HG03457 (cell line): ENCODE data around the gene ZBTB49.
"Not testable (repeated sequence)": the region's sequence is repeated elsewhere in the genome, so short reads cannot be mapped to it uniquely, and the experiment has no call there.

Experiments
- ATAC-seq: cut with Tn5 transposase; IDR thresholded peaks from one replicate; pipeline ENCODE4 v1.9.1; 2021; ENCODE audit warnings: moderate number of reproducible peaks; ENCODE audit not compliant: unreplicated experiment

The ZBTB49 gene

DNA sequence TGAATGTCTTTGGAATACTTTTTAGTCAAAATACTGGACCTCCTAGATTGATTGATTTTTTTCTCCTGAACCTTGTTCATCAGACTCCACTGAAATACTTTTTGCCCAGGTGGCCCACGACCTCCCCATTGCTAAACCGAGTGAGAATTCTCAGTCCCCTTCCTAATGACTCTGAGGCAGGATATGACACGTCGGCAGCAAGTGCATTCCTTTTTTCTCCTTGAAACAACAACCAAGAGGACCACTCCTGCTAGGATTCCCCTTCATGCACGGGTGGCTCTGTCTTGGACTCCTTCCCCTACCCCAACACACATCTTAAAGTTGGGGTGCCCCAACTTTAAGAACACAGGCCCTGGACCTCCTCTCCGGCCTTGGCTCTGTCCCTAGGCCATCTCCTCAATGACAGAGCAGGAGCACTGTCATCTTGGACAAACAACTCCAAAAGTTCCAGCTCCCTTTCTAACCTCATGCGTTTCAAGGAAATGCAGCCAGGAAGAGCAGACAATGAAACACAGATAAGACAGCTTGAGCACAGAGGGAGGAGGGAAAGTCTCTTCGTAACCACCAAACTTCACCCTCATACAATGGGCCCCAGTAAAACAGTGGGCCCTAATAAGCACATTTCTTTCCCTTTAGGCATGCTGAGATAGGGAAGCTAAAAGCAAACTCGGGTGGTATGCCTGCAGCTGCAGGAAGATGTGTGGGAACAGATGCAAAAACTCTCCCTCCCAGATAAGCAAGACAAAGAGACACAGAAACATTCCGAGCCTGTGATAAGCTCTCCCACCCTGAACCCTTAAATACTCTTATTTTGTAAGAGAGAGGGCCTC, 33.9 kb downstream of the ZBTB49 start:
- no peak for ATAC-seq

DNA sequence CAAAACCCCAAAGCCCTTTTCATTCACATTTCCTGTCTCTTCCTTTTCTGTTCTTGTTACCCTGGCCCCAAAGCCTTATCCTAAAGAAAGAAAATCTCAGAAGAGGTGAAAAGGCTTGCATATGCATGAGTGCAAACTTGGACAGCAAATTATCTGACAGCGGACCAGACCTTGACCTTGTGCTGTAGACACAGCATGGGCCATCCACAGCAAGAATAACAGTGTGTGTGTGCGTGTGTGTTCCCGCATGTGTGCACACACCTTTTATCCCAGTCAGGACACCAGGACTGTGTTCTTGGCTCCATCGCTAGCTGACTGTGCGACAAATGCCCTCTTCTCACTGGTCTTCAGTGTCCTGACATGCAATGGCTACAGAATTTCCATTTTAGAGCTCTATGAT, 35.3 kb downstream of the ZBTB49 start:
- no peak for ATAC-seq

DNA sequence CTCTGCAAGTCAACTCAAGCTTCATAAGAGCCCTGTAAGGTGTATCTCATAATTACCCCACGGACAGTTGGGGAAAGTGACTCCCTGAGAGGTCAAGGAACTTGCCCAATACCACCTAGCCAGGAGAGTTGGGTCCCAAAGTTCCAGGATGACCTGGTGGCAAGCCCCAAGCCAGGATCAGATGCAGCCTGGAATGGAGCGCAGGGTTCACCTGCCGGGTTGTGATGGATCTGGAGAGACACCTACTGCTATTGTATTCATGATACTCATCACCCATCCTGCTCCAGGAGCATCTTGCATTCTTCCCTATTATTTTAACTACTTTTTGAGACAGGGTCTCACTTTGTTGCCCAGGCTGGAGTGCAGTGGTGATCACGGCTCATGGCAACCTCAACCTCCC, 36.1 kb downstream of the ZBTB49 start:
- no peak for ATAC-seq

- ATAC-seq: no peak
Measured at GRCh38 chr4:4327652-4328121, 37.6 kb downstream of the ZBTB49 start.

GRCh38 chr4:4328206-4328605, 38.2 kb downstream of the ZBTB49 start:
- no peak for ATAC-seq

DNA sequence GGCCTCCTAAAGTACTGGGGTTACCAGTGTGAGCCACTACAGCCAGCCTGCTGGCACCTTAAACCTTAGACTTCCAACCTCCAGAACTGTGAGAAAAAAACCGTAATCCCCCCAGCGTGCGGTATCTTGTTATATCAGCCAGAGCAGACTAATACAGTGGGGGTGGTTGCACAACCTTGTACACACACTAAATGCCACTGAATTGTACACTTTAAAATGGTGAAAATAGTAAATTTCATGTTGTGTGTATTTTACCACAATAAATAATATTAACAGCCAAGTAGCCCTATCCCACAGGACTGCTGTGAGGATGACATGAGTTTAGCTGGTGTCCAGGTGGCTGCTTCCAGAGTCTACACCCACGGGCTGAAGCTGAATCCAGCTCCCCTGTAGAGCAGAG, 38.8 kb downstream of the ZBTB49 start:
- ATAC-seq: no peak

GRCh38 chr4:4329496-4329895, 39.4 kb downstream of the ZBTB49 start:
- no peak for ATAC-seq

GRCh38 chr4:4330794-4331193, 40.7 kb downstream of the ZBTB49 start:
- ATAC-seq: no peak

- no peak for ATAC-seq
Measured at GRCh38 chr4:4332529-4332928, 42.5 kb downstream of the ZBTB49 start.

GRCh38 chr4:4333265-4333706, 43.2 kb downstream of the ZBTB49 start:
- ATAC-seq: no peak

DNA sequence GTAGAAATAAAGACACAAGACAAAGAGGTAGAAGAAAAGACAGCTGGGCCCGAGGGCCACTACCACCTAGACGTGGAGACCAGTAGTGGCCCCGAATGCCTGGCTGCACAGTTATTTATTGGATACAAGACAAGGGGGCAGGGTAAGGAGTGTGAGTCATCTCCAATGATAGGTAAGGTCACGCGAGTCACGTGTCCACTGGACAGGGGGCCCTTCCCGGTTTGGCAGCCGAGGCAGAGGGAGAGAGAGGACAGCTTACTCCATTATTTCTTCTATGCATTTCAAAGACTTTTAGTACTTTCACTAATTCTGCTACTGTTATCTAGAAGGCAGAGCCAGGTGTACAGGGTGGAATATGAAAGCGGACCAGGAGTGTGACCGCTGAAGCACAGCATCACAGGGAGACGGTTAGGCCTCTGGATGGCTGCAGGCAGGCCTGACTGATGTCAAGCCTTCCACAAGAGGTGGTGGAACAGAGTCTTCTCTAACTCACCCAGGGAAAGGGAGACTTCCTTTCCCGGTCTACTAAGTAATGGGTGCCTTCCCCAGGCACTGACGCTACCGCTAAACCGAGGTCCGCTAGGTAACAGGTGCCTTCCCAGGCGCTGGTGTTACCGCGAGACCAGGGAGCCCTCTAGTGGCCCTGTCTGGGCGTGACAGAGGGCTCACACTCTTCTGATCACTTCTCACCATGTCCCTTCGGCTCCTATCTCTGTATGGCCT, 44.9 kb downstream of the ZBTB49 start:
- ATAC-seq: no peak

- no peak for ATAC-seq
Measured at GRCh38 chr4:4338210-4339001, 48.4 kb downstream of the ZBTB49 start.

- no peak for ATAC-seq
Measured at GRCh38 chr4:4339504-4340085, 49.5 kb downstream of the ZBTB49 start.

GRCh38 chr4:4341861-4342650, 52.0 kb downstream of the ZBTB49 start:
- ATAC-seq: no peak

DNA sequence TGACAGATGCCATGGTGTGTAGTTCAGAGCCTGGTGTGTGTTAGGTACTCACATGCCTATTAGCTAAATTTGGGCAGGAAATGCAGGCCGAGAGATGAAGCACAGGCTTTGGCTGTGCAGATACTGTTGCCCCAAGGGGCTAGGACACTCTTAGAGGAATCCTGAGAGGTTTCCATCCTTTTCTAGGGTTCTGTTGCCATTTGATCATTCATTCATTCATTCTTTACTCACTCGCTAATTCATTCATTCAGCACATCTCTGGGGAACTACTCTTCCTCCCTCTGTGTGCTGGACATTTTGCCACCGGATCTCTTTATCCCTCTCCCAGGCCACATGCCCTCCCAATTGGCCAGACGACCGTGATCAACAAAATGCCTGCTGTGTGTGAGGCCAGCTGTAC, 53.0 kb downstream of the ZBTB49 start:
- ATAC-seq: no peak

DNA sequence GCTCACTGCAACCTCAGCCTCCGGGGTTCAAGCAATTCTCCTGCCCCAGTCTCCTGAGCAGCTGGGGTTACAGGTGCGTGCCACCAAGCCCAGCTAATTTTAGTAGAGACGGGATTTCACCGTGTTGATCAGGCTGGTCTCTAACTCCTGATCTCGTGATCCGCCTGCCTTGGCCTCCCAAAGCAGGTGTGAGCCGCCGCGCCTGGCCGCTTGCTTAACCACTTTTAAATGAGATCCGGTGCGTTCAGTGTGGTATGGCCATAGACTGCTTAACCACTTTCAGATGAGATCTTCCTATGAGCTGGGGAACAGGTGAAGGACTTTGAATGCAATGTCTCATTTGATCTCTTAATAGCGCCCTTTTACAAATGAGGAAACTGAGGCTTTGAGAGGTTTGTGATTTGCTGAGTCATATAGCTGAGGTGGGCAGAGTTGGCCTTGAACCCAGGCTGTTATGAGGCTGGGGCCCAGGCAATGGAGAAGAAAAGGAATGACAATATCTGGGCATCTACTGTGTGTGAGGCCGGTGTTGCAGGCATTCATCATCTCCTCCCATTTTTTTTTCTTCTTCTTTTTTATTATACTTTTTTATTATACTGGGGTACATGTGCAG, 55.0 kb downstream of the ZBTB49 start:
- ATAC-seq: peak; percentile 81

- no peak for ATAC-seq
Measured at GRCh38 chr4:4347585-4347984, 57.5 kb downstream of the ZBTB49 start.

DNA sequence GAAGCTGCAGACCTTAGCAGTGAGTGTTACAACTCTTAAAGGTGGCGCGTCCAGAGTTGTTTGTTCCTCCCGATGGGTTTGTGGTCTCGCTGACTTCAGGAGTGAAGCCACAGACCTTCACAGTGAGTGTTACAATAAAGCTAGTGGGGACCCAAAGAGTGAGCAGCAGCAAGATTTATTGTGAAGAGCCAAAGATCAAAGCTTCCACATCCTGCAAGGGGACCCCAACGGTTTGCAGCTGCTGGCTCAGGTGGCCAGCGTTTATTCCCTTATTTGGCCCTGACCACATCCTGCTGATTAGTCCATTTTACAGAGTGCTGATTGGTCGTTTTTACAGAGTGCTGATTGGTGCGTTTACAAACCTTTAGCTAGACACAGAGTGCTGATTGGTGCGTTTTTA, 58.5 kb downstream of the ZBTB49 start:
- ATAC-seq: not testable (repeated sequence)

DNA sequence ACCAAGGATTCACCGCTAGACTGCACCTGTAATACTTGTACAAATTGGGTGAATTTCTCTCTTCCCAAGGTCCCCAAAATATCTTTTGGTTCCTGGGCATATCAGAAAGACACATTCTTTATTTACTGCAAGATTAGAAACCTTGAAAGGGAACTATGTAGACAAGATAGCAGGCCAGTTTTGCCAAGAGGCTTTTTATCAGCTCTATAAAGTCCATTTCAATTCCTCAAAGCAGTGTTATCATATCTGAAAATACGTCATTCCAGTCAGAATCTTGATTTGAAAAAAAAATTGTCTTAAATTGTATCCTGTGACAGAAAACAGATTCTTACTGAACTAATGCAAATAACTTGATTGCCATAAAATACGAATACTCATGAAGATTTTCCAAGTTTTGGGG, 59.8 kb downstream of the ZBTB49 start:
- ATAC-seq: no peak

- no peak for ATAC-seq
Measured at GRCh38 chr4:4350909-4351308, 60.9 kb downstream of the ZBTB49 start.
